CD4-positive, alpha-beta T cell (primary cell): ENCODE data around the gene SUN2. TPM values are rescaled to one million over a fixed set of nuclear protein-coding genes. Genes with fewer than 3 reads are reported as not detected.
A peak's percentile ranks its signal among the peaks of the same experiment; 100 is the strongest.

ENCODE experiments used
- ATAC-seq: fragments of 200-7000 bp; cut with Tn5 transposase; one replicate; pipeline ENCODE4 v1.10.0; 2022; ENCODE audit warnings: mild to moderate bottlenecking; ENCODE audit not compliant: poor library complexity
- CTCF ChIA-PET: fragments of 350-600 bp; sonication (Branson Sonifier 250); formaldehyde crosslinking; loops from one replicate; lab custom pipeline; 2021; ENCODE audit warnings: antibody characterized with exemption, inconsistent platforms; lab: Charles Lee
- POLR2A ChIA-PET: fragments of 350-600 bp; sonication (Branson Sonifier 250); formaldehyde crosslinking; loops from one replicate; lab custom pipeline; 2021; ENCODE audit warnings: antibody characterized with exemption, inconsistent platforms; lab: Charles Lee
- DNase-seq, 14 experiments: peaks; one replicate each; pipeline ENCODE4 v3.0.0-alpha.2; 2013 to 2020; ENCODE audit warnings: mixed read lengths in 2 of 14
- H3K27ac ChIP-seq, 2 donors: one replicate each; pipeline versions ENCODE4 v1.5.1 to v1.7.0; 2013; ENCODE audit warnings: low read length in 2 of 2, low read depth in 1 of 2, mild to moderate bottlenecking in 1 of 2
- H3K27me3 ChIP-seq, 2 experiments: 1 replicate in 1 of 2; 2 replicates in 1 of 2; pipeline versions ENCODE4 v1.6.1 to v1.7.0; 2013; ENCODE audit warnings: low read length in 2 of 2, control low read depth in 1 of 2, mild to moderate bottlenecking in 1 of 2, moderate library complexity in 1 of 2; ENCODE audit not compliant: insufficient read depth in 2 of 2, control insufficient read depth in 1 of 2
- H3K36me3 ChIP-seq: one replicate; pipeline ENCODE4 v1.6.1; 2013; ENCODE audit warnings: low read length, control low read depth; ENCODE audit not compliant: insufficient read depth
- H3K4me1 ChIP-seq: one replicate; pipeline ENCODE4 v1.6.1; 2013; ENCODE audit warnings: low read length, control low read depth; ENCODE audit not compliant: insufficient read depth
- H3K4me3 ChIP-seq: one replicate; pipeline ENCODE4 v1.5.1; 2013; ENCODE audit warnings: mild to moderate bottlenecking, low read length, moderate library complexity
- H3K9me3 ChIP-seq, 2 experiments: 1 replicate in 1 of 2; 2 replicates in 1 of 2; pipeline versions ENCODE4 v1.6.1 to v1.7.0; 2013; ENCODE audit warnings: low read length in 2 of 2, mild to moderate bottlenecking in 2 of 2, control low read depth in 1 of 2, moderate library complexity in 1 of 2; ENCODE audit not compliant: control insufficient read depth in 1 of 2, insufficient read depth in 1 of 2
- H3K27ac Mint-ChIP-seq: one replicate; pipeline ENCODE4 v1.8.0; 2020; ENCODE audit warnings: mixed read lengths
- H3K27me3 Mint-ChIP-seq: one replicate; pipeline ENCODE4 v1.8.0; 2021; ENCODE audit warnings: mixed read lengths
- H3K36me3 Mint-ChIP-seq: one replicate; pipeline ENCODE4 v1.8.0; 2021; ENCODE audit warnings: low read depth, mixed read lengths
- H3K4me1 Mint-ChIP-seq: one replicate; pipeline ENCODE4 v1.8.0; 2021; ENCODE audit warnings: low read depth, mixed read lengths
- H3K4me3 Mint-ChIP-seq: one replicate; pipeline ENCODE4 v1.8.0; 2020; ENCODE audit warnings: mild to moderate bottlenecking, mixed read lengths
- H3K9me3 Mint-ChIP-seq: one replicate; pipeline ENCODE4 v1.8.0; 2020; ENCODE audit warnings: mixed read lengths
- CTCF ChIP-seq: fragments of 200-600 bp; IDR thresholded peaks from one replicate; pipeline ENCODE4 v1.8.0; 2022; ENCODE audit warnings: antibody characterized with exemption, mild to moderate bottlenecking
- intact Hi-C, 2 experiments: fragments of 100-400 bp; cut with DNase I in 1 of 2; cut with micrococcal nuclease in 1 of 2; formaldehyde crosslinking; loops; one replicate each; pipeline versions ENCODE4 v1.15.1 to v1.9.0; 2023 to 2025; cut with DNase I, micrococcal nuclease
- total RNA-seq, 174 experiments: library from RNA in 2 of 174; stranded (reverse) in 2 of 174; gene quantifications; one replicate each; pipeline ENCODE4 v1.2.3 and lab custom pipeline; 2021 to 2026

SUN2 gene
- total RNA-seq, 2 experiments from 2014 or later, result 440 to 453 TPM

- H3K4me3 Mint-ChIP-seq, result no peak overlapping the region
- peak overlapping the region; percentile 78 for H3K27ac Mint-ChIP-seq
- peaks cover 19% of the 10 kb centered on the region for H3K4me1 Mint-ChIP-seq
- ChIA-PET POLR2A (interaction anchor here (1.5 to 21.7 kb wide), 3 partner anchors 8 to 26 kb away, joined by 3 to 752 read pairs (median 48); partner anchors contain the start of gene SUN2), CTCF (interaction anchor here (0.7 to 2.0 kb wide), 3 partner anchors 8 to 32 kb away, joined by 4 to 20 read pairs (median 6); no protein-coding TSS in a partner anchor)
- TF ChIP-seq CTCF, result no peak
- Histone ChIP-seq H3K4me3 (no peak overlapping the region), H3K27me3 (no peaks in the 10 kb centered on the region), H3K36me3 (peaks cover 100% of the 10 kb centered on the region), H3K27ac (no peak overlapping the region), H3K4me1 (peaks cover 4% of the 10 kb centered on the region), H3K9me3 (no peaks in the 10 kb centered on the region)
- peaks cover 100% of the 10 kb centered on the region for H3K36me3 Mint-ChIP-seq
- no peaks in the 10 kb centered on the region for H3K27me3 Mint-ChIP-seq
- intact Hi-C loops, result no loop called here
- DNase-seq (no peak), ATAC-seq (no peak)
- H3K9me3 Mint-ChIP-seq, result no peaks in the 10 kb centered on the region
These were observed 29.7 kb downstream of the SUN2 start for GRCh38 chr22:38725900-38726655.

- H3K27ac ChIP-seq, result no peak overlapping the region
- H3K27ac Mint-ChIP-seq, result peak overlapping the region; percentile 78
- ATAC-seq, result peak; percentile 92
- H3K27me3 ChIP-seq, result no peaks in the 10 kb centered on the region
- TF ChIP-seq CTCF, result peak; percentile 62
- H3K4me1 ChIP-seq, result peaks cover 1% of the 10 kb centered on the region
- no peak overlapping the region for H3K4me3 Mint-ChIP-seq
- intact Hi-C loops, result no loop called here
- ChIA-PET POLR2A (interaction anchor here (0.8 to 21.7 kb wide), 7 partner anchors 9 to 409 kb away, joined by 3 to 752 read pairs (median 8); partner anchors contain the start of genes GTPBP1 and SUN2), CTCF (interaction anchor here (0.6 to 2.0 kb wide), 14 partner anchors 9 to 1151 kb away, joined by 3 to 22 read pairs (median 5); partner anchors contain the start of genes GTPBP1 and TOMM22)
- H3K27me3 Mint-ChIP-seq, result no peaks in the 10 kb centered on the region
- peak in 7 of 14 experiments; percentile 22 to 75 (median 53) for DNase-seq
- H3K4me3 ChIP-seq, result no peak overlapping the region
- no peaks in the 10 kb centered on the region for H3K9me3 Mint-ChIP-seq
- H3K4me1 Mint-ChIP-seq, result peaks cover 15% of the 10 kb centered on the region
- H3K9me3 ChIP-seq, result no peaks in the 10 kb centered on the region
- peaks cover 95% of the 10 kb centered on the region for H3K36me3 ChIP-seq
- H3K36me3 Mint-ChIP-seq, result peaks cover 100% of the 10 kb centered on the region
These were observed 30.7 kb downstream of the SUN2 start for GRCh38 chr22:38724926-38725571.

- Mint-ChIP-seq H3K4me1 (peaks cover 13% of the 10 kb centered on the region), H3K27ac (no peak overlapping the region), H3K27me3 (no peaks in the 10 kb centered on the region), H3K36me3 (peaks cover 97% of the 10 kb centered on the region), H3K9me3 (no peaks in the 10 kb centered on the region), H3K4me3 (no peak overlapping the region)
- Histone ChIP-seq H3K27me3 (no peaks in the 10 kb centered on the region), H3K27ac (no peak overlapping the region), H3K4me3 (no peak overlapping the region), H3K4me1 (no peaks in the 10 kb centered on the region), H3K36me3 (peaks cover 90% of the 10 kb centered on the region), H3K9me3 (no peaks in the 10 kb centered on the region)
- ChIA-PET POLR2A (interaction anchor here (0.8 to 21.7 kb wide), 7 partner anchors 10 to 408 kb away, joined by 3 to 752 read pairs (median 8); partner anchors contain the start of genes GTPBP1 and SUN2), CTCF (interaction anchor here (0.6 to 2.0 kb wide), 7 partner anchors 16 to 1152 kb away, joined by 3 to 22 read pairs (median 9); partner anchors contain the start of genes GTPBP1 and TOMM22)
- intact Hi-C loops, result no loop called here
- no peak for TF ChIP-seq CTCF
- ATAC-seq, result no peak
- peak in 1 of 14 experiments; percentile 17 for DNase-seq
These were observed 31.6 kb downstream of the SUN2 start for GRCh38 chr22:38724176-38724575.
